ENCODE data around the gene NMRAL1. TPM values are rescaled to one million over a fixed set of nuclear protein-coding genes. Genes with fewer than 3 reads are reported as not detected.
A peak's percentile ranks its signal among the peaks of the same experiment; 100 is the strongest.

The NMRAL1 gene
- total and polyA plus RNA-seq, 2 experiments from 2014 or later = 32.4 to 64.5 TPM

GRCh38 chr16:4425378-4426020 is 48.9 kb downstream of the NMRAL1 start, which contains the start of gene DNAJA3:
Gene DNAJA3 (plus strand): TSS chr16:4425868. CDS start chr16:4425882, 14 bp downstream.
- TF ChIP-seq CTCF (IDR thresholded peaks at IDR 0.05; ENCODE audit: low read depth, low read length) = no peak
- Histone ChIP-seq H3K27ac (peak within 1 kb of the TSS; percentile 86), H3K27me3 (no peaks in the 10 kb centered on the region), H3K36me3 (no peaks in the 10 kb centered on the region), H3K9me3 (ENCODE audit: low read depth) (no peaks in the 10 kb centered on the region), H3K4me1 (ENCODE audit: low read depth) (peaks cover 9% of the 10 kb centered on the region), H3K4me3 (peak within 1 kb of the TSS; percentile 74)
- DNase-seq (ENCODE audit: low read depth in 1 of 2, low spot score in 1 of 2) = peak; percentile 95 to 96

DNA sequence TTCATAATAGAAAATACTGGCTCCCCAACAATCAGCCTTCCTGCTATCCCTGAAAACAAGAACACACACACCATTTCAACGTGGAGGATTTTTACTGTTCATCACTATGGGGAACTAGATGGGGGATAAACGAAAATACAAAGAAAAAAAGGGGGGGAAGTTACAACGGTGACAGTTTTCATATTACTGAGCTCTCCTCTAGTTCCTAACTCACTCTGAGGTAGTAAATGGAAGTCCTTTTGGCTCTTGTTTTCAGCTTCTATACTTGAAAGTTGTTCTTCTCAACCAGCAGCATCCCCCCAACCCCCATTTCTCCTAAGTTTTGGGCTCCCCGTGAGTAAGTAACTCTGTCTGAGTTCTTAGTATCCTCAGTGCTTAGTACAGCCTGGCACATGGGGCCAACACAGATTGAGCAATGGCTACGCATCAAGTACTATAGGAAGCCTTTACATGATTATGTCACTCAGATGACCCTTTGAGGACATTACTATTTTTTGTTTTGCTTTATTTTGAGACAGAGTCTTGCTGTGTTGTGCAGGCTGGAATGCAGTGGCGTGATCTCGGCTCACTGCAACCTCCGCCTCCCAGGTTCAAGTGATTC is 53.8 kb downstream of the NMRAL1 start:
- Histone ChIP-seq H3K27me3 (no peaks in the 10 kb centered on the region), H3K27ac (no peak overlapping the region), H3K9me3 (ENCODE audit: low read depth) (no peaks in the 10 kb centered on the region), H3K4me3 (no peak overlapping the region), H3K4me1 (ENCODE audit: low read depth) (no peaks in the 10 kb centered on the region), H3K36me3 (no peaks in the 10 kb centered on the region)
- no peak for DNase-seq (ENCODE audit: low read depth in 1 of 2, low spot score in 1 of 2)
- no peak for TF ChIP-seq CTCF (IDR thresholded peaks at IDR 0.05; ENCODE audit: low read depth, low read length)

- H3K27me3 ChIP-seq = no peaks in the 10 kb centered on the region
- H3K36me3 ChIP-seq = no peaks in the 10 kb centered on the region
- H3K4me3 ChIP-seq = no peak overlapping the region
- no peak for TF ChIP-seq CTCF (IDR thresholded peaks at IDR 0.05; ENCODE audit: low read depth, low read length)
- no peak for DNase-seq (ENCODE audit: low read depth in 1 of 2, low spot score in 1 of 2)
- H3K9me3 ChIP-seq (ENCODE audit: low read depth) = no peaks in the 10 kb centered on the region
- no peaks in the 10 kb centered on the region for H3K4me1 ChIP-seq (ENCODE audit: low read depth)
- H3K27ac ChIP-seq = no peak overlapping the region
These were observed 54.9 kb downstream of the NMRAL1 start for GRCh38 chr16:4419402-4419959.

GRCh38 chr16:4416200-4417032 is 58.0 kb downstream of the NMRAL1 start, which contains the start of gene CORO7:
Gene CORO7 (minus strand): TSS chr16:4416596. CDS start chr16:4416518, 78 bp downstream.
- peak within 1 kb of the TSS; percentile 61 for H3K4me3 ChIP-seq
- peak; percentile 91 to 94 for DNase-seq (ENCODE audit: low read depth in 1 of 2, low spot score in 1 of 2)
- H3K9me3 ChIP-seq (ENCODE audit: low read depth) = no peaks in the 10 kb centered on the region
- no peaks in the 10 kb centered on the region for H3K36me3 ChIP-seq
- H3K27me3 ChIP-seq = no peaks in the 10 kb centered on the region
- no peak within 1 kb of the TSS for H3K27ac ChIP-seq
- no peaks in the 10 kb centered on the region for H3K4me1 ChIP-seq (ENCODE audit: low read depth)
- TF ChIP-seq CTCF (IDR thresholded peaks at IDR 0.05; ENCODE audit: low read depth, low read length) = no peak

- Histone ChIP-seq H3K27ac (no peak overlapping the region), H3K36me3 (no peaks in the 10 kb centered on the region), H3K4me1 (ENCODE audit: low read depth) (no peaks in the 10 kb centered on the region), H3K27me3 (no peaks in the 10 kb centered on the region), H3K9me3 (ENCODE audit: low read depth) (no peaks in the 10 kb centered on the region), H3K4me3 (peak overlapping the region; percentile 61)
- no peak for TF ChIP-seq CTCF (IDR thresholded peaks at IDR 0.05; ENCODE audit: low read depth, low read length)
- peak in 1 of 2 donors; percentile 27 for DNase-seq (ENCODE audit: low read depth in 1 of 2, low spot score in 1 of 2)
These were observed 58.8 kb downstream of the NMRAL1 start for GRCh38 chr16:4415538-4416199.

All from cardiac muscle cell (in vitro differentiated cells and primary cell).